HepG2 (cell line): ENCODE measurements around the gene KCNK7. TPM values are rescaled to one million over a fixed set of nuclear protein-coding genes. Genes with fewer than 3 reads are reported as not detected.

ENCODE experiments used
- ARID2 ChIP-seq: sonication (generic); formaldehyde crosslinking; IDR thresholded peaks from 2 replicates; pipeline ENCODE4 v1.8.1; 2022; ENCODE audit warnings: mild to moderate bottlenecking, missing genetic modification reagents, borderline replicate concordance
- FOXO1 ChIP-seq: sonication (generic); formaldehyde crosslinking; IDR thresholded peaks from 2 replicates; pipeline ENCODE4 v1.4.0; 2020; ENCODE audit warnings: missing genetic modification reagents
- HES4 ChIP-seq: sonication (generic); formaldehyde crosslinking; IDR thresholded peaks from 2 replicates; pipeline ENCODE4 v1.9.0; 2021; ENCODE audit warnings: mild to moderate bottlenecking, missing genetic modification reagents, borderline replicate concordance
- IRF2 ChIP-seq: IDR thresholded peaks from 2 replicates; pipeline ENCODE4 v1.6.1; 2018; ENCODE audit warnings: missing genetic modification reagents, missing compliant biosample characterization
- IRX3 ChIP-seq: sonication (generic); formaldehyde crosslinking; IDR thresholded peaks from 2 replicates; pipeline ENCODE4 v1.8.1; 2023; ENCODE audit warnings: mild to moderate bottlenecking, low read depth, missing genetic modification reagents, borderline replicate concordance
- MEIS2 ChIP-seq: sonication (generic); formaldehyde crosslinking; IDR thresholded peaks from 2 replicates; pipeline ENCODE4 v1.9.0; 2021; ENCODE audit warnings: mild to moderate bottlenecking, missing genetic modification reagents
- MXD4 ChIP-seq: IDR thresholded peaks from 2 replicates; pipeline ENCODE4 v1.6.1; 2016; ENCODE audit warnings: mild to moderate bottlenecking, missing biosample characterization, missing genetic modification reagents
- NFYB ChIP-seq: sonication (generic); formaldehyde crosslinking; IDR thresholded peaks from 2 replicates; pipeline ENCODE4 v1.4.0; 2020; ENCODE audit warnings: missing genetic modification reagents
- NR2F1 ChIP-seq, 2 experiments: fragments of 450-650 bp in 1 of 2; formaldehyde crosslinking in 1 of 2; IDR thresholded peaks; 2 replicates each; pipeline versions ENCODE4 v1.5.0 to v1.6.1; 2016 to 2020; ENCODE audit warnings: mild to moderate bottlenecking in 1 of 2, missing compliant biosample characterization in 1 of 2, missing genetic modification reagents in 1 of 2, moderate library complexity in 1 of 2
- PHF21A ChIP-seq: sonication (generic); formaldehyde crosslinking; IDR thresholded peaks from 2 replicates; pipeline ENCODE4 v1.5.0; 2020; ENCODE audit warnings: mild to moderate bottlenecking, missing genetic modification reagents
- PTBP1 ChIP-seq: fragments of 200-400 bp; formaldehyde crosslinking; IDR thresholded peaks from 2 replicates; pipeline ENCODE4 v1.6.1; 2018; ENCODE audit warnings: low read length, low read depth; ENCODE audit not compliant: poor library complexity, severe bottlenecking
- RFX3 ChIP-seq: IDR thresholded peaks from 2 replicates; pipeline ENCODE4 v1.6.1; 2016; ENCODE audit warnings: missing biosample characterization, missing genetic modification reagents
- RFXAP ChIP-seq: sonication (generic); formaldehyde crosslinking; IDR thresholded peaks from 2 replicates; pipeline ENCODE4 v1.4.0; 2020; ENCODE audit warnings: missing genetic modification reagents, borderline replicate concordance
- TGIF2 ChIP-seq: IDR thresholded peaks from 2 replicates; pipeline ENCODE4 v1.6.1; 2016; ENCODE audit warnings: control low read depth, missing compliant biosample characterization
- THAP11 ChIP-seq: IDR thresholded peaks from 2 replicates; pipeline ENCODE4 v1.6.1; 2016; ENCODE audit warnings: missing biosample characterization, missing genetic modification reagents
- TMF1 ChIP-seq: sonication (generic); formaldehyde crosslinking; IDR thresholded peaks from 2 replicates; pipeline ENCODE4 v1.8.1; 2022; ENCODE audit warnings: low read depth, missing genetic modification reagents
- TRIM24 ChIP-seq: sonication (generic); formaldehyde crosslinking; IDR thresholded peaks from 2 replicates; pipeline ENCODE4 v1.8.0; 2022; ENCODE audit warnings: mild to moderate bottlenecking, missing genetic modification reagents
- ZMYM4 ChIP-seq: sonication (generic); formaldehyde crosslinking; IDR thresholded peaks from 2 replicates; pipeline ENCODE4 v1.8.1; 2023; ENCODE audit warnings: mild to moderate bottlenecking, missing genetic modification reagents
- ZNF205 ChIP-seq: IDR thresholded peaks from 2 replicates; pipeline ENCODE4 v1.6.1; 2018; ENCODE audit warnings: missing biosample characterization, missing genetic modification reagents
- ZNF333 ChIP-seq: sonication (generic); formaldehyde crosslinking; IDR thresholded peaks from 2 replicates; pipeline ENCODE4 v1.4.0; 2020; ENCODE audit warnings: mild to moderate bottlenecking, missing genetic modification reagents, borderline replicate concordance
- ZNF382 ChIP-seq: sonication (generic); formaldehyde crosslinking; IDR thresholded peaks from 2 replicates; pipeline ENCODE4 v1.5.0; 2020; ENCODE audit warnings: missing genetic modification reagents, mild to moderate bottlenecking, borderline replicate concordance
- ZNF432 ChIP-seq: sonication (generic); formaldehyde crosslinking; IDR thresholded peaks from 2 replicates; pipeline ENCODE4 v1.5.0; 2020; ENCODE audit warnings: missing genetic modification reagents, mild to moderate bottlenecking, borderline replicate concordance
- ZNF83 ChIP-seq: sonication (generic); formaldehyde crosslinking; IDR thresholded peaks from 2 replicates; pipeline ENCODE4 v1.4.0; 2020; ENCODE audit warnings: missing genetic modification reagents, mild to moderate bottlenecking, borderline replicate concordance
- ZSCAN25 ChIP-seq: sonication (generic); formaldehyde crosslinking; IDR thresholded peaks from 2 replicates; pipeline ENCODE4 v1.8.0; 2022; ENCODE audit warnings: mild to moderate bottlenecking, missing genetic modification reagents
- polyA plus RNA-seq, 8 experiments: library from polyadenylated mRNA; depleted of rRNA in 3 of 8; stranded (reverse) in 7 of 8; unstranded in 1 of 8; fragments of >200 nt; fragmentation: Illumina TruSeq in 4 of 8; extraction: Trizol in 4 of 8; gene quantifications; 2 replicates each; pipeline versions ENCODE4 v1.2.1 to v1.2.3, GENCODE V29; 2011 to 2016; ENCODE audit warnings: low read depth in 4 of 8, missing spikeins in 1 of 8, mixed read lengths in 1 of 8; ENCODE audit not compliant: insufficient read depth in 1 of 8
- total RNA-seq, 5 experiments: library from RNA; depleted of rRNA; stranded (reverse); fragments of >200 nt; fragmentation: Illumina TruSeq; extraction: Trizol; gene quantifications; 2 replicates each; pipeline ENCODE4 v1.2.3, GENCODE V29; 2016; ENCODE audit warnings: low read depth in 1 of 5
- TF ChIP-seq, protein P1 (sequence below): sonication (generic); formaldehyde crosslinking; IDR thresholded peaks from 2 replicates; pipeline ENCODE4 v1.8.1; 2023; ENCODE audit warnings: mild to moderate bottlenecking, inconsistent platforms, moderate library complexity, missing genetic modification reagents, borderline replicate concordance
- TF ChIP-seq, protein P2 (sequence below): sonication (generic); formaldehyde crosslinking; IDR thresholded peaks from 2 replicates; pipeline ENCODE4 v1.8.1; 2023; ENCODE audit warnings: mild to moderate bottlenecking, missing genetic modification reagents
- TF ChIP-seq, protein P3 (sequence below): sonication (generic); formaldehyde crosslinking; conservative IDR thresholded peaks from 2 replicates; pipeline ENCODE4 v1.5.0; 2020; ENCODE audit warnings: missing genetic modification reagents

Gene KCNK7
- total and polyA plus RNA-seq, 2 of the 13 experiments (the other 11 are each of a cell fraction or from before 2014, with no cell fraction given): 0.11 TPM; not detected in 1

DNA sequence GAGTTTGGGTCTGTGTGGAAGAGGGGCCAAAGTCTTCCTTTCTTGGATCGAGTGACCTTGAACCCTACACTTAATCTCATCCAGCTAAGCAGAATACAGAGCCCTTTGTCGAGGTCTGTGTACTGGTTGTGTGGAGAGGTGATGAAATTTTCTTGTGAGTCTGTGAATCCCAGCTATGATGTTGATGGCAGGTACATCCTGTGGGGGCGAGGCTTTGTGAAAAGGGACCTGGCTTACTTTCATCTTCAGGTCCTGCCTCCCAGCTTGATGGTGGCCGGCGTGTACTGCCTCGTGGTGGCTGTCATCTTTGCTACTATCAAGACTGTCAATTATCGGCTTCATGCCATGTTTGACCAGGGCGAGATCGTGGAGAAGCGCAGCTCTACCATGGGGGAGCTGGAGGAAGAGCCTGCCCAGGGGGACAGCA lies 21.0 kb upstream of the KCNK7 start (continued):
- no peak for TF ChIP-seq ZNF83 (CRISPR knock-in tag)
- no peak for TF ChIP-seq NFYB (CRISPR knock-in tag)
- TF ChIP-seq IRF2 (CRISPR knock-in tag): 0 out of 2 replicates have a peak, but pooled peaks have one; percentile 15
- TF ChIP-seq ZNF205: no peak
- TF ChIP-seq IRX3 (CRISPR knock-in tag): no peak
- TF ChIP-seq, protein P1, sequence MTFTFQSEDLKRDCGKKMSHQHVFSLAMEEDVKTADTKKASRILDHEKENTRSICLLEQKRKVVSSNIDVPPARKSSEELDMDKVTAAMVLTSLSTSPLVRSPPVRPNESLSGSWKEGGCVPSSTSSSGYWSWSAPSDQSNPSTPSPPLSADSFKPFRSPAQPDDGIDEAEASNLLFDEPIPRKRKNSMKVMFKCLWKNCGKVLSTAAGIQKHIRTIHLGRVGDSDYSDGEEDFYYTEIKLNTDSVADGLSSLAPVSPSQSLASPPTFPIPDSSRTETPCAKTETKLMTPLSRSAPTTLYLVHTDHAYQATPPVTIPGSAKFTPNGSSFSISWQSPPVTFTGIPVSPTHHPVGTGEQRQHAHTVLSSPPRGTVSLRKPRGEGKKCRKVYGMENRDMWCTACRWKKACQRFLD (CRISPR knock-in tag): no peak
- TF ChIP-seq, protein P2, sequence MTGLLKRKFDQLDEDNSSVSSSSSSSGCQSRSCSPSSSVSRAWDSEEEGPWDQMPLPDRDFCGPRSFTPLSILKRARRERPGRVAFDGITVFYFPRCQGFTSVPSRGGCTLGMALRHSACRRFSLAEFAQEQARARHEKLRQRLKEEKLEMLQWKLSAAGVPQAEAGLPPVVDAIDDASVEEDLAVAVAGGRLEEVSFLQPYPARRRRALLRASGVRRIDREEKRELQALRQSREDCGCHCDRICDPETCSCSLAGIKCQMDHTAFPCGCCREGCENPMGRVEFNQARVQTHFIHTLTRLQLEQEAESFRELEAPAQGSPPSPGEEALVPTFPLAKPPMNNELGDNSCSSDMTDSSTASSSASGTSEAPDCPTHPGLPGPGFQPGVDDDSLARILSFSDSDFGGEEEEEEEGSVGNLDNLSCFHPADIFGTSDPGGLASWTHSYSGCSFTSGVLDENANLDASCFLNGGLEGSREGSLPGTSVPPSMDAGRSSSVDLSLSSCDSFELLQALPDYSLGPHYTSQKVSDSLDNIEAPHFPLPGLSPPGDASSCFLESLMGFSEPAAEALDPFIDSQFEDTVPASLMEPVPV (CRISPR knock-in tag): no peak
- no peak for TF ChIP-seq HES4
- TF ChIP-seq RFX3 (CRISPR knock-in tag): no peak
- TF ChIP-seq PHF21A (CRISPR knock-in tag): peak; percentile 19; the same call in 1 of the 2 replicates
- no peak for TF ChIP-seq NR2F1 (CRISPR knock-in tag; IDR thresholded peaks at IDR 0.05)
- TF ChIP-seq, protein P3, sequence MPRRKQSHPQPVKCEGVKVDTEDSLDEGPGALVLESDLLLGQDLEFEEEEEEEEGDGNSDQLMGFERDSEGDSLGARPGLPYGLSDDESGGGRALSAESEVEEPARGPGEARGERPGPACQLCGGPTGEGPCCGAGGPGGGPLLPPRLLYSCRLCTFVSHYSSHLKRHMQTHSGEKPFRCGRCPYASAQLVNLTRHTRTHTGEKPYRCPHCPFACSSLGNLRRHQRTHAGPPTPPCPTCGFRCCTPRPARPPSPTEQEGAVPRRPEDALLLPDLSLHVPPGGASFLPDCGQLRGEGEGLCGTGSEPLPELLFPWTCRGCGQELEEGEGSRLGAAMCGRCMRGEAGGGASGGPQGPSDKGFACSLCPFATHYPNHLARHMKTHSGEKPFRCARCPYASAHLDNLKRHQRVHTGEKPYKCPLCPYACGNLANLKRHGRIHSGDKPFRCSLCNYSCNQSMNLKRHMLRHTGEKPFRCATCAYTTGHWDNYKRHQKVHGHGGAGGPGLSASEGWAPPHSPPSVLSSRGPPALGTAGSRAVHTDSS (CRISPR knock-in tag): no peak
- no peak for TF ChIP-seq TMF1 (CRISPR knock-in tag)
- TF ChIP-seq MXD4 (CRISPR knock-in tag): 0 out of 2 replicates have a peak, but pooled peaks have one; percentile 23
- no peak for TF ChIP-seq ZSCAN25 (CRISPR knock-in tag)
- no peak for TF ChIP-seq ZMYM4 (CRISPR knock-in tag)
- TF ChIP-seq RFXAP (CRISPR knock-in tag): no peak
- TF ChIP-seq ZNF333 (CRISPR knock-in tag): no peak
- no peak for TF ChIP-seq ARID2 (CRISPR knock-in tag)
- TF ChIP-seq TRIM24 (CRISPR knock-in tag): no peak
- TF ChIP-seq ZNF382 (CRISPR knock-in tag): no peak
- 0 out of 2 replicates have a peak, but pooled peaks have one; percentile 30 for TF ChIP-seq THAP11 (CRISPR knock-in tag)
- TF ChIP-seq PTBP1: no peak
- TF ChIP-seq FOXO1 (CRISPR knock-in tag): no peak
- no peak; the same call in 1 of the 2 replicates for TF ChIP-seq TGIF2 (CRISPR knock-in tag)
- TF ChIP-seq ZNF432 (CRISPR knock-in tag): no peak
- no peak for TF ChIP-seq MEIS2 (CRISPR knock-in tag)
